Activated CD4-positive, alpha-beta memory T cell treated with anti-CD3 and anti-CD28 coated beads, Interleukin-2, amount 10 ng/mL, durations not matched to agents 7 days and 5 days (primary cell): ENCODE measurements around the gene SH3RF3. TPM values are rescaled to one million over a fixed set of nuclear protein-coding genes. Genes with fewer than 3 reads are reported as not detected.
"Not testable (repeated sequence)": the region's sequence is repeated elsewhere in the genome, so short reads cannot be mapped to it uniquely, and the experiment has no call there.

ENCODE experiments used
- CTCF ChIA-PET: fragments of 350-600 bp; sonication (Branson Sonifier 250); formaldehyde crosslinking; loops from one replicate; lab custom pipeline; 2021; ENCODE audit warnings: antibody characterized with exemption, inconsistent platforms; lab: Charles Lee
- POLR2A ChIA-PET: fragments of 350-600 bp; sonication (Branson Sonifier 250); formaldehyde crosslinking; loops from one replicate; lab custom pipeline; 2021; ENCODE audit warnings: antibody characterized with exemption; lab: Charles Lee
- DNase-seq: peaks from one replicate; pipeline ENCODE4 v3.0.0-alpha.2; 2020
- H3K27ac Mint-ChIP-seq: one replicate; pipeline ENCODE4 v1.8.0; 2021; ENCODE audit warnings: mild to moderate bottlenecking, mixed read lengths
- H3K27me3 Mint-ChIP-seq: one replicate; pipeline ENCODE4 v1.8.0; 2021; ENCODE audit warnings: mixed read lengths
- H3K36me3 Mint-ChIP-seq: one replicate; pipeline ENCODE4 v1.8.0; 2021; ENCODE audit warnings: low read depth, mixed read lengths
- H3K4me1 Mint-ChIP-seq: one replicate; pipeline ENCODE4 v1.8.0; 2021; ENCODE audit warnings: mixed read lengths
- H3K4me3 Mint-ChIP-seq: one replicate; pipeline ENCODE4 v1.8.0; 2021; ENCODE audit warnings: mild to moderate bottlenecking, mixed read lengths
- H3K9me3 Mint-ChIP-seq: one replicate; pipeline ENCODE4 v1.8.0; 2021; ENCODE audit warnings: mixed read lengths
- total RNA-seq, 2 experiments: library from RNA; stranded (reverse); gene quantifications; one replicate each; pipeline ENCODE4 v1.2.3, GENCODE V29; 2021

The SH3RF3 gene
- total RNA-seq, 2 experiments from 2014 or later, result 0.23 to 0.45 TPM

DNA sequence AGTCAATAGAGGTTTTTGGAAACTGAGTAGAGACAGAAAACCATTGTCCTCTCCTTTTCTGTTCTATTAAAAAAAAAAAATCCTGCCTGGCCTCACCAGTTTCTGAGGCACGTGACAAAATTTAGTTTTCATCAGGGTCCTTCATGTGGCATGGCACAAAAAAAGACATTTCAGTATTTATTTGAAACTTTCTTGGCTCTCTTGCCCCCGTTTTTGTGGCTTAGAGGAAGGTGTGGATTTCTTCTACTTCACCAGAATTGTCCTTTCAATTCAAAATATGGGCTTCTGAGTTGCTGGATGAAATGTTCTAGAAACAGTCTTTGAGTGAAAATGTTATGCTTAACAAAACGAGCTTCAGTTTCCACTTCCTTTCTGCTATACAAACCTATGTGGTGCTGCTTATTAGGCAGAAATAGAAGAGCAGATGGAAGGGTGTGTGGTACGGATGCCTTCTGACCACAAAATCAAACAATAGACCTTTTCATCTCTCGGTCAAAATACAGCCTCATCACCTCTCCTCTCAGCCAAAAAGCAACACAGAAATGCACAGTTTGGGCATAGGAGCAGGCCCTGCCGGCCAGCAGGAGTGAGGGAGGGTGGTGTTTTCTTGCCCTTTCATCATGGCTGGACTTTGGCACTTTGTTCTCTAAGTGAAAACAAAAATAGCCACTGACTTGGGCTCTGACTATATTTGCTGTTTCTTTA, 89.2 kb downstream of the SH3RF3 start:
- ChIA-PET CTCF (interaction anchor here (1.1 to 1.5 kb wide), 3 partner anchors 118 to 292 kb away, joined by 3 read pairs; no protein-coding TSS in a partner anchor), POLR2A (interaction anchor here (1.0 to 2.0 kb wide), 5 partner anchors 9 to 114 kb away, joined by 3 to 7 read pairs (median 5); no protein-coding TSS in a partner anchor)
- Mint-ChIP-seq H3K27me3 (peaks cover 68% of the 10 kb centered on the region), H3K36me3 (peaks cover 7% of the 10 kb centered on the region), H3K4me3 (no peak overlapping the region), H3K27ac (peak overlapping the region; percentile 89), H3K4me1 (peaks cover 60% of the 10 kb centered on the region), H3K9me3 (peaks cover 2% of the 10 kb centered on the region)
- peak; percentile 35 for DNase-seq

GRCh38 chr2:109218792-109219126, 89.8 kb downstream of the SH3RF3 start:
- ChIA-PET POLR2A (interaction anchor here (1.0 to 2.0 kb wide), 4 partner anchors 8 to 75 kb away, joined by 3 to 7 read pairs (median 4); no protein-coding TSS in a partner anchor), CTCF (interaction anchor here (1.5 kb wide), 1 partner anchor 292 kb away, joined by 3 read pairs; no protein-coding TSS in a partner anchor)
- Mint-ChIP-seq H3K9me3 (peaks cover 2% of the 10 kb centered on the region), H3K27me3 (peaks cover 68% of the 10 kb centered on the region), H3K36me3 (peaks cover 7% of the 10 kb centered on the region), H3K4me3 (no peak overlapping the region), H3K4me1 (peaks cover 55% of the 10 kb centered on the region), H3K27ac (peak overlapping the region; percentile 89)
- DNase-seq, result no peak

DNA sequence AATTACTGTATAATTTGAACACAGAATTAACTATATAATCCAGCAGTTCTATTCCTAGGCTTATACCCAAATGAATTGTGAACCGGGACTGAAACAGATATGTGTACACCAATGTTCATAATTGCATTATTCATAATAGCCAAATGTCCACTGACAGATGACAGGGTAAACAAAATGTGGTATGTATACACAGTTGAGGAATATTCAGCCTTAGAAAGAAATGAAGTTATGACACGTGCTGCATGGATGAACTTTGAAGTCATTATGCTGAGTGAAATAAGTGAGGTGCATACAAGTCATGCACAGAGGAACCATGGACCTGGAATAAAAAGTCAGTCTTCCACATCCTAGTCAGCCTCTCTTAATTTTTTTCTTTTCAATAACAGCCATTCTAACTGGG, 91.9 kb downstream of the SH3RF3 start:
- Mint-ChIP-seq H3K27me3 (peaks cover 64% of the 10 kb centered on the region), H3K4me1 (peaks cover 40% of the 10 kb centered on the region), H3K4me3 (no peak overlapping the region), H3K36me3 (peaks cover 7% of the 10 kb centered on the region), H3K27ac (no peak overlapping the region), H3K9me3 (peaks cover 2% of the 10 kb centered on the region)
- POLR2A ChIA-PET, result no interaction called here
- CTCF ChIA-PET, result no interaction called here
- no peak for DNase-seq

DNA sequence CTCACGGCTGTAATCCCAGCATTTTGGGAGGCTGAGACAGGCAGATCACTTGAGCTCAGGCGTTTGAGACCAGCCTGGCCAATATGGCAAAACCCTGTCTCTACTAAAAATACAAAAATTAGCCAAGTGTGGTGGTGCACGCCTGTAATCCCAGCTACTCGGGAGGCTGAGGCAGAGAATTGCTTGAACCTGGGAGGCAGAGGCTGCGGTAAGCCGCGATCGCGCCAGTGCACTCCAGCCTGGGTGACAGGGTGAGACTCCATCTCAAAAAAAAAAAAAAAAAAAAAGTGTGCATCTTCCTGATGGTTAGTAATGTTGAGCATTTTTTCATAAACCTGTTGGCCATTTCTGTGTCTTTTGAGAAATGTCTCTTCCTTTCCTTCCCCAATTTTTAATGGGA, 92.3 kb downstream of the SH3RF3 start:
- POLR2A ChIA-PET, DNase-seq, H3K9me3 Mint-ChIP-seq, H3K4me3 Mint-ChIP-seq, H3K27ac Mint-ChIP-seq, H3K36me3 Mint-ChIP-seq, CTCF ChIA-PET: not testable (repeated sequence)
- Mint-ChIP-seq H3K27me3 (peaks cover 64% of the 10 kb centered on the region), H3K4me1 (peaks cover 36% of the 10 kb centered on the region)

DNA sequence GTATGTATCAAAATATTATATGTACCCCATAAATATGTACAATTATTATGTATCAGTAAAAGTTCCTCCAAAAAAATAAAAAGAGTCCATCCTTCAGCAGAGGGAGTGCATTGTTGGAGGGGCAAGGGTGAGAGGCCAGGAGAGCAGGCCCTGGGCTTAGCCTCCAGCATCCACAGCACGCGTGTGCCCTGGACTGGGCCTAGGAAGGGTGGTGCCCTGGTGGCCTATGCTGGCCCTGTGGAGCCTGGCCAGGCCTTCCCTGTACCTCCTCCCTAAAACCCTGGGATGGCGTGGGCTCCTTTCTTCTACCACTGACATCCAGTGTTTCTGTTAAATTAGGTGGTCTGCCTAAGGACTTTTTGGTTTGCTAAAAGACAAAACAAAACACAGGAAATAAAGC, 93.4 kb downstream of the SH3RF3 start:
- CTCF ChIA-PET, result no interaction called here
- Mint-ChIP-seq H3K36me3 (no peaks in the 10 kb centered on the region), H3K27ac (no peak overlapping the region), H3K4me3 (no peak overlapping the region), H3K9me3 (no peaks in the 10 kb centered on the region), H3K4me1 (peaks cover 24% of the 10 kb centered on the region), H3K27me3 (peaks cover 68% of the 10 kb centered on the region)
- POLR2A ChIA-PET, result no interaction called here
- no peak for DNase-seq

DNA sequence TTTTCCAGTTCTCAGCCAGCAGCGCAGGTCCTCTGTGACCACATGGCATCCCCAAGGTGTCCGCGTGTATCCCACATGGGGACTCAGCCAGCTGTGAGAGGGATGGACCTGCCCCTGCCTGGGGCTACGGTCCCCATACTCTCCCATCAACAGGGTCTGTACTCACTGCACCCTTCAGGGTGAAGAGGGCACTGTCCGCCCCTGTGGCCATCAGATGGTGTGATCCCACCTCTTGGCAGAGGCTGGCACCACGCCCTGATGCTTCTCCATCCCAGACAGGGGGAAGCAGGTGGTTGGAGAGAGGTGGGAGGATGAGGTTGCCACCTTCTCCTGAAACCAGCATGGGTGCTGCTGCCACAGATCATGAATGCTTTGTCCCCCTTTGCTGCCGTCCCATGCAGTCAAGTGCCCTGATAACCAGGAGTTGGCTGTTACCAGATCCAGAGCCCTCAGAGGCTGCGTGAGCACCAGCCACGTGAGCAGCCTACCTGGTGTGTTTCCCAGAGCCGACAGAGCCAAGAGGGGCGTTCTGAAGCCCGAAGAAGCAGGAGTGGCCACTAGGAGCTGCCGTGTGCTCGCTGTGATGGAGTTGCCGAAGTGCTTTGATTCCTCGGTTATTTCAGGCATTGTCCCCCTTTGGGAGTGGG, 93.9 kb downstream of the SH3RF3 start:
- Mint-ChIP-seq H3K9me3 (no peaks in the 10 kb centered on the region), H3K27ac (no peak overlapping the region), H3K4me3 (no peak overlapping the region), H3K36me3 (no peaks in the 10 kb centered on the region), H3K27me3 (peaks cover 72% of the 10 kb centered on the region), H3K4me1 (peaks cover 19% of the 10 kb centered on the region)
- CTCF ChIA-PET, result no interaction called here
- POLR2A ChIA-PET, result no interaction called here
- peak; percentile 8 for DNase-seq

GRCh38 chr2:109223490-109223889, 94.5 kb downstream of the SH3RF3 start:
- Mint-ChIP-seq H3K4me1 (peaks cover 14% of the 10 kb centered on the region), H3K27ac (no peak overlapping the region), H3K27me3 (peaks cover 78% of the 10 kb centered on the region), H3K4me3 (no peak overlapping the region), H3K9me3 (no peaks in the 10 kb centered on the region), H3K36me3 (no peaks in the 10 kb centered on the region)
- peak; percentile 2 for DNase-seq
- ChIA-PET POLR2A (no interaction called here), CTCF (interaction anchor here (1.6 kb wide), 1 partner anchor 11 kb away, joined by 3 read pairs; no protein-coding TSS in a partner anchor)

- CTCF ChIA-PET, result interaction anchor here (0.6 to 1.6 kb wide), 2 partner anchors 10 to 25 kb away, joined by 3 read pairs; no protein-coding TSS in a partner anchor
- peaks cover 79% of the 10 kb centered on the region for H3K27me3 Mint-ChIP-seq
- POLR2A ChIA-PET, result interaction anchor here (1.1 to 1.3 kb wide), 2 partner anchors 9 to 19 kb away, joined by 3 to 4 read pairs; no protein-coding TSS in a partner anchor
- DNase-seq, result peak; percentile 13
- not testable (repeated sequence) for H3K9me3 Mint-ChIP-seq, H3K36me3 Mint-ChIP-seq, H3K27ac Mint-ChIP-seq, H3K4me3 Mint-ChIP-seq
- peaks cover 13% of the 10 kb centered on the region for H3K4me1 Mint-ChIP-seq
Observed at GRCh38 chr2:109224341-109224740, 95.3 kb downstream of the SH3RF3 start.

- Mint-ChIP-seq H3K27me3 (peaks cover 75% of the 10 kb centered on the region), H3K27ac (no peak overlapping the region), H3K9me3 (no peaks in the 10 kb centered on the region), H3K36me3 (no peaks in the 10 kb centered on the region), H3K4me1 (peaks cover 13% of the 10 kb centered on the region), H3K4me3 (no peak overlapping the region)
- ChIA-PET POLR2A (interaction anchor here (1.3 kb wide), 1 partner anchor 10 kb away, joined by 4 read pairs; no protein-coding TSS in a partner anchor), CTCF (interaction anchor here (0.9 to 1.6 kb wide), 2 partner anchors 9 to 321 kb away, joined by 3 read pairs; no protein-coding TSS in a partner anchor)
- DNase-seq, result no peak
Observed at GRCh38 chr2:109225170-109225782, 96.3 kb downstream of the SH3RF3 start.

DNA sequence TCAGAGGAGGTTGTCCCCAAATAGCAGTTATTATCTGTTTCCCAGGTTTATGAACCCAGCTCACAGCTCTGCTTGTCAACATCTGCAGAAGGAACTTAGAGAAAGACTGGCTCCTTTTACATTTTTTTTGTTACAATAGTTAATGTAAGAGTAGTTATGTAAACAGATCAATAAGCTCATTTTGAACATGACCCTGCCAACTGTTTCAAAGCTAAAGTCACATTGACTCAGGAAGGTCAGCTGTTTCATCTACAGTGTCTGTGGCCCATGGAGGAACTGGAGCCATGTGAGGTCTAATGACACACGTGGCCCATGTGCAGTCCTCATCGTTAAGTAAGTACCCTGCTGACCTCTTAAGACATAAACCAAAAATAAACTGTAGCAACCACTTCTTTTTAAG, 97.1 kb downstream of the SH3RF3 start:
- POLR2A ChIA-PET, result interaction anchor here (2.0 kb wide), 1 partner anchor 10 kb away, joined by 6 read pairs; no protein-coding TSS in a partner anchor
- Mint-ChIP-seq H3K27ac (no peak overlapping the region), H3K27me3 (peaks cover 76% of the 10 kb centered on the region), H3K36me3 (no peaks in the 10 kb centered on the region), H3K9me3 (no peaks in the 10 kb centered on the region), H3K4me3 (no peak overlapping the region), H3K4me1 (peaks cover 13% of the 10 kb centered on the region)
- DNase-seq, result no peak
- CTCF ChIA-PET, result interaction anchor here (0.8 to 0.9 kb wide), 2 partner anchors 13 to 320 kb away, joined by 3 read pairs; no protein-coding TSS in a partner anchor

DNA sequence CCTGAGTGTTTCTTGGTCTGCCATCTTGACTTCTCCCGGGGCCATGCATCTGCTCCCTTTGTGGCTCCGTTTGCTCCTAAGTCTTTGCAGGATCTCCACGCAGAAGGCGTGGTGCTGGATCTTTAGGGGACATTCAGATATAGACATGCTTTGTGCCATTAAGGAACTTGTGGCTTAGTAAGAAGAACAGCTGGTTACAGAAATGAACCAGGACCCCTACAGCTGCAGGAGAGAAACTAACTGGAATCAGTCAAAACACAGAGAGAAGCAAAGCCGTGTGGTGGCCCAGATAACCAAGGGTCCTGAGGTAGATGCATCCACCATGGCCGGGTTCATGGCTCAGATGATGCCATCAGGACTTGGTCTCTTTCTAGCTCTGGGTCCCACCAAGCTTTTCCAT, 97.6 kb downstream of the SH3RF3 start:
- H3K4me3 Mint-ChIP-seq, result no peak overlapping the region
- CTCF ChIA-PET, result interaction anchor here (0.8 kb wide), 1 partner anchor 13 kb away, joined by 3 read pairs; no protein-coding TSS in a partner anchor
- H3K36me3 Mint-ChIP-seq, result no peaks in the 10 kb centered on the region
- peaks cover 13% of the 10 kb centered on the region for H3K4me1 Mint-ChIP-seq
- no peak for DNase-seq
- POLR2A ChIA-PET, result interaction anchor here (1.4 to 2.0 kb wide), 2 partner anchors 8 to 11 kb away, joined by 4 to 6 read pairs; no protein-coding TSS in a partner anchor
- H3K27me3 Mint-ChIP-seq, result peaks cover 77% of the 10 kb centered on the region
- H3K27ac Mint-ChIP-seq, result no peak overlapping the region
- no peaks in the 10 kb centered on the region for H3K9me3 Mint-ChIP-seq

DNA sequence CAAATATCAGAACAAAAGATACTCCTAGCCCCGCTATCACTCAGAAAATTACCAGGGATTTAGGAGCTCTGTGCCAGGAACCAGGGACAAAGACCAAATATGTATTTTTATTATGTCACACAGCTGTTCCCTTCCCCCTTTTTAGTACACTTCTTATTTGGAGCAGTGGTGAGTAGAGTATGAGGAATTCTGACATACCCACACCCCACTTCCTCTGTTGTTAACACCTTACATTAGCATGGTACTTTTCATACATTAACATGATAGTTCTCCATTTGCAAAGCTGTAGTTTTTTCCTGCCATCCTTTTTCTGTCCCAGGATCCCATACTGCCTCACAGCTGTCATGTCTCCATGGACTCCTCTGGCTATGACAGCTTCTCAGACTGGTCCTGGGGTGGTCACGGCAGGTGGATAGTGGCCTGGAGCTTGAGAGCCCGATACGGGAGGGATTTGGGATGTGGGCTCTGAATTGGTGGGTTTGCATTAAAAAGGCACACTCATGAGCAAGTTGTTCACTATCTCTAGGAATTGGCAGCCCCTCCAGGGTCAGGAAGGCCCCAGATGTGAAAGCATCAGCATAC, 100.2 kb downstream of the SH3RF3 start:
- Mint-ChIP-seq H3K27me3 (peaks cover 84% of the 10 kb centered on the region), H3K4me1 (peaks cover 10% of the 10 kb centered on the region), H3K9me3 (no peaks in the 10 kb centered on the region), H3K36me3 (no peaks in the 10 kb centered on the region), H3K4me3 (no peak overlapping the region), H3K27ac (no peak overlapping the region)
- POLR2A ChIA-PET, result interaction anchor here (1.3 kb wide), 1 partner anchor 15 kb away, joined by 6 read pairs; no protein-coding TSS in a partner anchor
- CTCF ChIA-PET, result no interaction called here
- no peak for DNase-seq
